ENCODE results near the gene VPS26A.
"Not testable (repeated sequence)": the region's sequence is repeated elsewhere in the genome, so short reads cannot be mapped to it uniquely, and the experiment has no call there.

DNA sequence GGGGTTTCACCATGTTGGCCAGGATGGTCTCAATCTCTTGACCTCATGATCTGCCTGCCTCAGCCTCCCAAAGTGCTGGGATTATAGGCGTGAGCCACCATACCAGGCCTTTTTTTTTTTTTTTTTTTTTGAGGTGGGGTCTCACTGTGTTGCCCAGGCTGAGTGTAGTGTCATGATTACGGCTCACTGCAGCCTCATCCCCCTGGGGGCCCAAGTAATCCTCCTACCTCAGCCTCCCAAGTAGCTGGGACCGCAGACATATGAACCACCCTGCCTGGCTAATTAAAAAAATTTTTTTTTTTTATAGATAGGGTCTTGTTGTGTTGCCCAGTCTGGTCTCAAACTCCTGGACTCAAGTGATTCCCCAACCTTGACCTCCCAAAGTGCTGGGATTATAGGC is 18.1 kb downstream of the VPS26A start:
- TF ChIP-seq, protein P1, sequence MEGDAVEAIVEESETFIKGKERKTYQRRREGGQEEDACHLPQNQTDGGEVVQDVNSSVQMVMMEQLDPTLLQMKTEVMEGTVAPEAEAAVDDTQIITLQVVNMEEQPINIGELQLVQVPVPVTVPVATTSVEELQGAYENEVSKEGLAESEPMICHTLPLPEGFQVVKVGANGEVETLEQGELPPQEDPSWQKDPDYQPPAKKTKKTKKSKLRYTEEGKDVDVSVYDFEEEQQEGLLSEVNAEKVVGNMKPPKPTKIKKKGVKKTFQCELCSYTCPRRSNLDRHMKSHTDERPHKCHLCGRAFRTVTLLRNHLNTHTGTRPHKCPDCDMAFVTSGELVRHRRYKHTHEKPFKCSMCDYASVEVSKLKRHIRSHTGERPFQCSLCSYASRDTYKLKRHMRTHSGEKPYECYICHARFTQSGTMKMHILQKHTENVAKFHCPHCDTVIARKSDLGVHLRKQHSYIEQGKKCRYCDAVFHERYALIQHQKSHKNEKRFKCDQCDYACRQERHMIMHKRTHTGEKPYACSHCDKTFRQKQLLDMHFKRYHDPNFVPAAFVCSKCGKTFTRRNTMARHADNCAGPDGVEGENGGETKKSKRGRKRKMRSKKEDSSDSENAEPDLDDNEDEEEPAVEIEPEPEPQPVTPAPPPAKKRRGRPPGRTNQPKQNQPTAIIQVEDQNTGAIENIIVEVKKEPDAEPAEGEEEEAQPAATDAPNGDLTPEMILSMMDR (IDR thresholded peaks at IDR 0.05; ENCODE audit: borderline replicate concordance, extremely low read depth, low read length, poor library complexity, severe bottlenecking): not testable (repeated sequence)
- TF ChIP-seq EZH2 (IDR thresholded peaks at IDR 0.05; ENCODE audit: borderline replicate concordance, low read depth, low read length, severe bottlenecking): not testable (repeated sequence)

Data from DND-41 (cell line).